Measurements from ENCODE around the gene FBXO31.
"Not testable (repeated sequence)": the region's sequence is repeated elsewhere in the genome, so short reads cannot be mapped to it uniquely, and the experiment has no call there.

Gene FBXO31

DNA sequence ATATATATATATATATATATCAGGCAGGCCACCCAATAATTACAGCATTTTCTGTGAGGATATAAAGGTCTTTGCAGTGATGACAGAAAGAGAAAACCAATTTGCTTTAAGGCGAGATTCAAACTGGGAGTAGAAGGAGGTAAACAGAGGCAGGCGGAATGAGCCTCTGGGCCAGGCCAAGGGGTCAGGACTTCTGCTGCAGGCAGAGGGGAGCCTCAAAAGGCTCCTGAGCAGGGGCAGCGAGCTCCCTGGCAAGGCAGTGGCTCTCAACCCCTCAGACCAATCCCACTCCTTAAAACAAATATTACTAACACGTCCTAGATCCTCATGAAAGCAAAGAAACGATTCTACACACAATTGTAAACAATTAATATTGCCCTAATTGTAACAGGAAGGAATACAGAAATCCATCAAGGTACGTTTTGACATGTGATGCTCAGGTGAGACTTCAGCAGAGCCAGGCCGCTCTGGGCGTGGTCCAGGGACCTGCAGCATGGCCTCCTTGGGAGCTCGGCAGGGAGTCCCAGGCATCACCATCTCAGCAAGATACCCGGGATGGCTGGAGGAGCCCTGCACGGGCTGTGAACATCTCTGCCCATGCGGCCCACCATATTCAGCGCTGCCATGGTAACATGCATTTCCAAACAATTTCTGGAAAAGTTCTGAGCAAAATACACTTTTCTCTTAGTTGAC lies 18.4 kb downstream of the FBXO31 start:
- no peak for DNase-seq (ENCODE audit: low read depth, low spot score)
- H3K27ac ChIP-seq = no peak overlapping the region

DNA sequence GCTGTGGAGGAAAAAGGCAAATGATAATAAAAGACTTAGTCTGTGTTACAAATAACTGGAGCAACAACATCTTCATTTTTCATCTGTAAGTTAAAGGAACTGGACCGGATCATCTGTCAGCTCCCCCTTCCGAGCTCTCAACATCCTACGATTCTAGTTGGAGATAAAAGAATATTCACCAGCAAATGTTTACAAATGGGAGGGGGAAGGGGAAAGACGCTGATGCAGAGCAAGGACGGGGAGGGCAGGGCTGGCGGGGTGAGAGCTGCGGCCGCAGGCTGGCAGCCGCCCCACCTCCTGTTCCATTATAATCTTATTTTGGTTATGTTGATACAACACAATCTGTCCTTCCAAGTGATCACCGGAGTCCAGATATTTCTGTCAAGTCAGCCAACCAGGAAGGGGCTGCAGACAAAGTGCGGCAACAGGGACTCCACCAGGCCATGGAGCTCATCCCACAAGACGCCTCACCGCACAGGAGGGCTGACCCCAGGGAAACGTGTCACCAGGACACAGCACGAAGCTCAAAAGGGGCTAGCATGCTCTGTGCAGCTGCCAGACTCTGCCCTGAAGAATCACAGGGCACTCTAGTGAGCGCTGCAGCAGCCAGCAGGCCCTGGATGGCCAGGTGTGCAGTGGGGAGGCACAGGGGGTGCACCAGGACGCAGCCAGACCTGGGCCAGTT lies 19.7 kb downstream of the FBXO31 start:
- DNase-seq (ENCODE audit: low read depth, low spot score) = no peak
- no peak overlapping the region for H3K27ac ChIP-seq

DNA sequence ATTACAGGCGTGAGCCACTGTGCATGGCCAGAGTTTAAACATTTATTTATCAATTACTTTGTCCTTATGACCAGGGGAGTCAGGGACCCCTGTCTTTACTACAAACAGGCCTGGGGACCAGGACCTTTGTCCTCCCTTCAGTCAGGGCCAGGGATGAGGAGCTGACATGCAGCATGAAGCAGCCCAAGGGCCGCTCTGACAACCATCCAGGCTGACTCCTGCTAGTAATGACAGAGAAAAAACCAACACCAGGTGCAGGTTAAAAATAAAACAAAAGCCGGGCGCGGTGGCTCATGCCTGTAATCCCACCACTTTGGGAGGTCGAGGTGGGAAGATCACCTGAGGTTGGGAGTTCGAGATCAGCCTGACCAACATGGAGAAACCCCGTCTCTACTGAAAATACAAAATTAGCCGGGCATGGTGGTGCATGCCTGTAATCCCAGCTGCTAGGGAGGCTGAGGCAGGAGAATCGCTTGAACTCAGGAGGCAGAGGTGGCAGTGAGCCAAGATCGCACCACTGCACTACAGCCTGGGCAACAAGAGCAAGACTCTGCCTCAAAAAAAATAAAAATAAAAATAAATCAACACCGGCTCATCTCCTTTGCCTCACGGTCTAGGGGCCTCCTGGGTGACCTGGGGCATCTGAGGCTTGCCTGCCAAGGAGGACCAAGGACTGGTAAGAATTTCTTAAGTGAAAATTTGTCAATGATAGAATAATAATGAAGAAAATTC lies 20.6 kb downstream of the FBXO31 start:
- H3K27ac ChIP-seq; DNase-seq (ENCODE audit: low read depth, low spot score): not testable (repeated sequence)

DNA sequence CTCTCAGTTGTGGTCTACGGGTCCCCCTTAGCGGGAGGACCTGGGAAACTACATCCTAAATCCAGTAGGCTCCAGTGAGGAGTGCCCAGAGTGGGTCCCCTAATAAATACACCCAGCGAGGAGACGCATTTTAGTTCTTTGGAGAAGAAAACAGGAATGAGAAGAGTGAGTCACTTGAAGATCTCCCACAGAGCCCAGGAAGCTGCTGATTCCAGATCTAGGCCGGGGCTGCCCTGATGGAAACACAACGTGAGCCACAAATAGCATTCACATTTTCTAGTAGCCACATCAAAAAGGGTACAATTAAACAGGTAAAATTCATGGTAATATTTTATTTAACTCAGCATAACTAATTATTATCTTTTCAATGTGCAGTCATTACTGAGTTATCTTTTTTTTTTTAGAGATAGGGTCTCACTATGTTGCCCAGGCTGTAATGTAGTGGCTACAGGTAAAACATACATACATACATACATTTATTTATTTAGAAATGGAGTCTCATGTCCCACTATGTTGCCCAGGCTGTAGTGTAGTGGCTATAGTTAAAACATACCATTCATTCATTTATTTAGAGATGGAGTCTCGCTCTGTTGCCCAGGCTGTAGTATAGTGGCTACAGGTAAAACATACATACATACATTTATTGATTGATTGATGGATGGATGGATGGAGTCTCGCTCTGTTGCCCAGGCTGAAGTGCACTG lies 21.5 kb downstream of the FBXO31 start:
- DNase-seq (ENCODE audit: low read depth, low spot score) = no peak
- no peak overlapping the region for H3K27ac ChIP-seq

DNA sequence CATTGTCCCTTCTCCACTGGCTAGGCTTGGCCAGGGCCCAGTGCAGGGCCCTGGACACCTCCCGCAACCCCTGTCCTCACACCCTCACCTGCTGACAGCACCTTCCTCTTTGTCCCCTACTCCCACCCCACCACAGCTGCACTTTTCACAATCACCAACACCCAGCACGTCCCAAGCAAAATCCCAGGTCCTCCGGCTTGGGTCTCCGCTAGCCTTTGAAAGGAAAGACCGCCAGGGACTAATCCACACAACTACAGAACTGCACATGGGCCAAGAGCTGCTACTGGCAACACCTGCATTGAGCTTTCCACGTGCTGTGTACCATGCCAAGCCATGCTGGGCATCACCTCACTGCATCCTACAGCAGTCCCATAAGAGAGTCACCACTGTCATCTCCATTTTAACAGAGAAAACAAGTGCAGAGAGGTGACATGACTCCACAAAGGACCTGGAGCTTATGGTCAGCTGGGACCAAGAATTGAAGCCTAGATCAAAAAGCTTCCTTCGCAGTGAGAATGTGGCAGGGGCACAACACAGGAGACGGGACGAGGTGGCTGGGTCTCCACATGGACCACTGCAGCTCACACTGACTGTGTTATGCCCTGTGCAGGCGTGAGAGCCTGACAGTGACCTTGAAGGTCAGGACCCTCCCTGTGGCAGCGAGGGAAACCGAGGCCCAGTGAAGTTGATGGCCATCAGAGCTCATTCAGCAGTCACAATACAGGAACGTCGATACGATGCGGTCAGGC lies 22.5 kb downstream of the FBXO31 start:
- no peak for DNase-seq (ENCODE audit: low read depth, low spot score)
- no peak overlapping the region for H3K27ac ChIP-seq

DNA sequence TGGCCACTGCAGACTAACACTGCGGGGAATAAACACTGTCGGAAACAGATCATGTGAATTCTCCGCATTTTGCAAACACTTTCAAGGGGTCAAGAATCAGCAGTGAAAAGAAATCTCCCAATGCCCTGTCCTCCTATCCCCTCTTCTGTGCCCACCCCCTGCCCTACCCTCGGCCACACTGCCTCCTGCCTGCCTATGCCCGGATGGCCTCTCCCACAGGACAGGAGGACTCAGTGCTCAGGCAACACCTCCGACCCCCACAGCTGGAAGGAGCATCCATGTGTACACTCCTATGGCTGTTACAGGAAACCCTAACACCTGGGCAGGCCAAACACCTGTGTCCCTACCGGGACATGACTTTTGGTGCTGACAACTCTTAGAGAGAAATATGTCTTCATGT lies 24.5 kb downstream of the FBXO31 start:
- H3K27ac ChIP-seq = no peak overlapping the region
- DNase-seq (ENCODE audit: low read depth, low spot score) = no peak

DNA sequence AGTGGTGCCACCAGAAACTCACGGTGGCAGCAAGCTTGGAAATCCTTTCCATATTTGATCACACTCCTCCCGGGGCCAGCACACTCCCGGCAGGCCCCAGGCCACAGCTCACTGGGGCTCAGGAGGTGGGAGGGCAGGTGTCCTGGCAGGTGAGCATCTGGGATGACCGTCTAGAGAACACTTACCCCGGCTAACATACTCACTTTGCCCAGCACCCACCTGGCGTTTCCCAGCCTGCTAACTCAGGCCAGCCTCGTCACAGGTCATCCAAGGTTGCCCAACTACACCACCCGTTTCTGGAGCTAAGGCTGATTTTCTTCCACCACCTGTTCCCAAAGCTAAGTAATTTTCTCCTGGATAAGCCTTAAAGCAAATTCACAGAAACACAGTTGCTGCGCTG lies 24.9 kb downstream of the FBXO31 start:
- no peak overlapping the region for H3K27ac ChIP-seq
- no peak for DNase-seq (ENCODE audit: low read depth, low spot score)

DNA sequence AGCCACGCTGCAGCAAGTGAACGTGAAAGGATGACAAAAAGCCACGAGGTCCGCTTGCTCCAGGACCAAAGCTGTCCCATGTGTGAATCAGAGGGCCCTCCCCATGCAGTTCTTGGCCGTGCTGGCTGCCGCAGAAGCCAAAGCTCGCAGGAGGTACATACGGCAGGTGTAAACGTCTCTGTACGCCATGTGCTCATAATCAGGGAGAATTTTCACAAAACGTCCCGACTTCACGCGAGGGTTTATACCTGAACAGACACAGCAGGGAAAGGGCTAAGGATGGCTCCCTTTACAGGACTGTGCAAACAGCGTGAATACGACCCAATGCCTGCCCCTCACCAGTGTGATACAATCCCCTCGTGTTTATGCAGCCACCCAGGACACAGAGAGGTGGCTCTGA lies 25.3 kb downstream of the FBXO31 start:
- DNase-seq (ENCODE audit: low read depth, low spot score) = no peak
- no peak overlapping the region for H3K27ac ChIP-seq

DNA sequence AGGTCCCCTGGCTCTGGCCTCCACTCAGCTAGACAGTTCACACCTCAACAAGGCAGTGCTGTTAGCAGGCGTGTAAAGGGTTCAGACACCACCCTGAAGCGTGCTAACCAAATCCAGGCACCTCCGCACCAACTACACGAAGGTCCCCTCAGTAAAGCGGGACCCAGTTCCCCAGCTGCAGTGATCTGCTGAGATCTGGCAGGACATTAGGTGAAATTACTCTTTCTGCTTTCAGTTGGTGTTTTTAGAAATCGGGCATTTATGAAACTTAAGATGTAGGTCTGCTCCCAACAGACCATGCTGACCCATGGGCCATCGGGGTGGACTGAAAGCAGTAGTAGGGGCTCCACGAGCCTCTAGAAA lies 27.1 kb downstream of the FBXO31 start:
- DNase-seq (ENCODE audit: low read depth, low spot score) = no peak
- no peak overlapping the region for H3K27ac ChIP-seq

DNA sequence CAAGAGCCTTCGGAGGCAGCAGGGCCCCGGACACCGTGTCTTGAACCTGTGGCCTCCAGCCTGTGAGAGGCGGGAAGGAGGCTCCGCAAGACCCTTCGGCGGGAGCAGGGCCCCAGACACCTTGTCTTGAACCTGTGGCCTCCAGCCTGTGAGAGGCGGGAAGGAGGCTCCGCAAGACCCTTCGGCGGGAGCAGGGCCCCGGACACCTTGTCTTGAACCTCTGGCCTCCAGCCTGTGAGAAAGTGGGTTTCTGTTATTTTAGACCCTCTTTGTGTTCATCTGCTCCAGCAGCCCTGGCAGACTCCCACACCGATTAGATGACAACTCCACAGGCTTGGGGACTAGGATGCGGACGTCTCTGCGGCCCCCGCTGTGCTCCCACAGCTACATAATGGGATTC lies 30.0 kb downstream of the FBXO31 start:
- DNase-seq (ENCODE audit: low read depth, low spot score) = no peak
- H3K27ac ChIP-seq = no peak overlapping the region

DNA sequence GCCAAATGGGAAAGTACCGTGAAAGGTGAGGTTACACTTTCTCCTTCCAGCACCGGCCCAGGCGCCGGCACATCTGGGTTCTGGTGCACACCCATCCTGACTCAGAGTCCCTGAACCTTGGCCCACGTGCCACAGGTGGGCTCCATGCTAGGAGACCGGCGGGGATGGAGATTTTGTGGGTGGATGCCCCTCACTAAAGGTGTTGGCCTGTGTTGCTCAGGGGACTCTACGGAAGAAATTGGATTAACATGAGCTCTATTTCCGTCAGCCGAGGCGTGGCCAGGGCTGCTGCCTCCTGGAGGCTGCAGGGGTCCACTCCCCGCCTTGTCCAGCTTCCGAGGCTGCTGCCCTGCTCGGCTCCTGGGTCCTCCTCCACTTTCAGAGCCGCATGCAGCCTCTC lies 30.8 kb downstream of the FBXO31 start:
- DNase-seq (ENCODE audit: low read depth, low spot score) = no peak
- no peak overlapping the region for H3K27ac ChIP-seq

DNA sequence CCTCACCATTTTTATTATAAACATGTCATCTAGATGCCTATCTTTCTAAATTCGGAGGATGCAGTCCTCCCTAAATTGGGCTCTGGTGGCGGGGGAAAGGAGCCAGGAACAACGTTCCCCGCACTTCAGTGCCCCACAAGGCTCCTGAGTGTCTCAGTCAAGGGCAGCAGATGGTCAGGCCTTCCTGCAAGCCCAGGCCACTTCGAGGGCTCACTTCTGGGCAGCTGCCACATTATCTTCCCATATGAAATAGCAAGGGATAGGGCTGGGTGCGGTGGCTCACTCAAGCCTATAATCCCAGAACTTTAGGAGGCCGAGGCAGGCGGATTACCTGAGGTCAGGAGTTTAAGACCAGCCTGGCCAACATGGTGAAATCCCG lies 32.3 kb downstream of the FBXO31 start:
- H3K27ac ChIP-seq = no peak overlapping the region
- no peak for DNase-seq (ENCODE audit: low read depth, low spot score)

DNA sequence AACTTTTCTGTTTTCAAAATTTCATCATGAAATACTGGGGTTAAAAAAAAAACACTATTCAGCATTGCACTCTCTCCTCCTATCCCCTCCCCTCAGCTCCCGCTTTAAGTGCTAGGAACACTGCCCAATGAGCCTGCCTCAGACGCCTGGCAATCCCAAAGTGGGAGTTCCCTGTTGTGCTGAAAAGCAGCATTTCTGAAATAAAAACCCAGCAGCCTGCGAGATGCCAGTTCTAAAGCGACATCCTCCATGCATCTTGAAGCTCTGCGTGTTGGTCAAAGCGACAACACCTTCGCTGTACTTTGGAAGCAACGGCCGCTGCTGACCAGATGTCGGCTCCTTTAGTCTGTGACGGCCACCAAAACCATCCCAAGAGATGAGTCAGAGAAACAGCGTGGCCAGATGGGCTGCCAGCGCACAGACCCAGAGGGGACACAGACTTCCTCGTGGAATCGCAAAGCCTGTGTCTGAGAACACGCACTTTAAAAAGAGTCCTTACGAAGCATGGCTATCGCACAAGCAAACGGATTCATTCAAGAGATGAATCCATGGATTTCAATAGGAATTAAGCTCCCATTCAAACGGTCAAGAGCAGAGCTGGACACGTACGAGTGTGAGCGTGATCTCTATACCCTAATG lies 32.8 kb downstream of the FBXO31 start:
- DNase-seq (ENCODE audit: low read depth, low spot score) = no peak
- H3K27ac ChIP-seq = no peak overlapping the region

DNA sequence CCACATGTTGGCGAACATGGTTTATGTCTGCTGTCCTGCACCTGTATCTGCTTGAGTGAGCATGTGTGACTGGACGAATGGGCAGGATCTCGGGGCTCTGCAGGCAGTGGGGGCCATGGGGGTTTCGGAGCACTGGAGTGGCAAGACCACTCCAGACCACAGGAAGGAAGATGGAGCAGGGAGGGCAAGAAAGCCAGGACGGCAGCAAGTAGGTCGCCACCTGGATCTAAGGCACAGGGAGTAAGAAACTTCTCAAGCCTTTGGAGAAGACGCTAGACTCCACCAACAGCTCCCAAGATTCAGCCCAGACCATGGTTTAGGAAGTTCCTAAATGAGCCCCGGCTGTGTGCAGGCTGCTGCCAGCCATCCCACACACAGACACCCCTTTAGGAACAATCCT lies 33.5 kb downstream of the FBXO31 start:
- no peak overlapping the region for H3K27ac ChIP-seq
- DNase-seq (ENCODE audit: low read depth, low spot score) = no peak

DNA sequence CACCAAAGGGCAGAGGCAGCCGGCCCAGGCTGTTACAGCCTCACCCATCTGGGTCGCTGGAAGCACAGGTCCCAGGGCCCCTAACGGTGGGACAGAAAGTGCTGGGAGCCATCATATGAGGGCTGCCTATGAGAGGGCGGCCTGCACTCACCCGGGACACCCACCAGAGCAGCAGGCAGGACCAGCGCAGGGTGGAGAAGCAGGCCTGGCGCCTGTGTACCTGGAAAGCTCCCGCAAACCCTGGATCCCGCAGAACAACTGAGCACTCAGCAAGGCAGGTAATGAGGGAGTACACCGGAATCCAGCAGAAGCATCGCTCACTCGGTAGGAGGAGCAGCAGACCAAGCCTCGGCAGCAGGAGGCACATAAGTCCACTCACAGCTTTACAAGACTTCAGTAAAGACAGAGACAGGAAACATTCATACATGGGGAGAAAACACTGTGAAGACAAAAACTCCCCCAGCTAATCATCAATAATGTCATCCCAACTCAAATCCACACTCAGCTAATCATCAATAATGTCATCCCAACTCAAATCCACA lies 34.9 kb downstream of the FBXO31 start:
- no peak overlapping the region for H3K27ac ChIP-seq
- DNase-seq (ENCODE audit: low read depth, low spot score) = no peak

DNA sequence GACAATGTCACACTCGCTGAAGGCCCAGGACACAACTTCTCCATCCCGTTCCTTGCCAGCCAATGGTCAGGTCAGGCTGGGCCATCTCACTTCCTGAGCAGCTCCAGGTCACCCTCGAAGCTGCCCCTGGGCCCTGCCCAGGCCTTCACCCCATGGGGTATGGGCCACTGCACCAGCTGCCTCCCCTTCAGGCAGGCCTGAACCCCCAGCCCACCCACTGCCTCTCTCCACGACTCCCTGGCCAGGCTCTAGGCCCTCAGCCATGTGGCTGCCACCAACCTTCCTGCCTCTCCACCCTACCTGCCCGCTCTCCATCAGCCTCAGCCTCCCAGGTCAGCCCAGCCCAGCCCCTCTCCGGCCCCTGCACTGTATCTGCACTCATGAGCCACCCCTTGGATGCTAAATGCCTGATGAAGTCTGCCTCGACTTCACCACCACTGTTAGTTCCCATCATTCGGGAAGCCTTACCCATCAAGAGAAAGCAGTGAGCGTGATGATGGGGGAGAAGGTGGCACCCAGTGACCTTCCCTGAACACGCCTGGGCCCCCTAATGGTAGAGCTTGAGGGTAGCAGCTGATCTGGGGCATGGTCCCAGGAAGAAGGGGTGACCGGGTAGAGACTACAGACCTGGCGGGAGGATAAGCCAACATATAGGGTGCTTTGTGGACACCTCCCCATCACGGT lies 35.5 kb downstream of the FBXO31 start:
- H3K27ac ChIP-seq = no peak overlapping the region
- DNase-seq (ENCODE audit: low read depth, low spot score) = no peak

DNA sequence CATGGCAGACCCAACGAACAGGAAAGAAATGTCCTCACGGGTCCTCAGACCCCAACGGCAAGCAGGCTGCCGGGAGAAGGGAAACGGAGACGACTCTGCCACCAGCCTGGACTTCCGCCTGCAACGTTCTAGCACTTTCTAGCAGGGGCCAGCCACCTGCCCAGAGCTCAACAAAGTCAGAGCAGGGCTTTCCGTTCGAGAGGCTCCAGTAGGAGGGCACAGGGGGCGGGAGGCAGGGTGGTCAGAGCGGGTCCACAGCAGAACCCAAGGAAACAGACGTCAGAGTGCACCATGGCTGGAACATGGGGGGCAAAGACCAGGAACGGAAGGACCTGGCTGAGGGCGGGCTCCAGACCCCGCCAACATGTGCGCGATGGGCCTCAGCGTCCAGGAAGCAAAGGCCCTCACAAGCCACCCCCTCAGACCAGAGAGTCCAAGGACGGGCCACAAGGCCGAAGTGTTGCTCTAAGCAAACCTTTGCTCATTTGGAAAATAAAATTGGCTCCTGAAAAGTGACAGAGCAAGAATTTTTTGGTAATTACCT lies 37.0 kb downstream of the FBXO31 start:
- DNase-seq (ENCODE audit: low read depth, low spot score) = no peak

DNA sequence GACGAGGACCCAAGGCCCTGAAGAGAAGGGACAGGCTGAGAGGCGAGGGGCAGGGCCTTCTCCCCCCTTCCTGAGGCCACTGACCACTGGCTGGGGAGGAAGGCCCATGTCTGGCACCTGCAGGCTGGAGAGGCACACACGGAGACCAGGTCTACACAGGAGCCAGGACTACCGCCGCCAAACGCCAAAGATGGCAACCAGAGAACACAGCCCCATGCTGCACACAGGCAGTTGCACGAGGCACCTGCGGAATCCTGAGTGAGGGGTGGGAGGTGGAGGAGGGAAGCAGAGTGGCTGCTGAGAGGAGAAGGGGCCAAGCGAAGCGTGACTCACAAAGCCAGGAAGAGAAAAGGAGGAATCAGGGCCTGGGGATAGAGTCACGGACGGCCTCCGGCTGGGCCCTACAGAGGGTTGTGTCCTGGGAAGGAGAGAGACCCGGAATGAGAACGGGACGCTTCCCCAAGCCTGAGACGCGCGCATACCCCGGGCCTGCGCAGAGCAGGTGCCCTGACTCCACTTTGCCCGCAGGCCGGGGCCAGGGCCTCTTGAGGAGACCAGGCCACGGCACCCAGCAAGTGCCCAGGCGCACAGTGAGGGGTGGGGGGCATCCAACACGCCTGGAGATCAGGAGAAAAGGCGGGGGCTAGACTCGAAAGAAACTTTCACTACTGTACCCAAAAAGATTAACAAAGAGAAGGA lies 37.7 kb downstream of the FBXO31 start:
- no peak overlapping the region for H3K27ac ChIP-seq
- no peak for DNase-seq (ENCODE audit: low read depth, low spot score)

More for the DNA sequence above, 37.0 kb downstream of the FBXO31 start:
- H3K27ac ChIP-seq = no peak overlapping the region

Data from epithelial cell of prostate (primary cell).